ENCODE measurements around the gene GALNT11.

Gene GALNT11

GRCh38 chr7:152121432-152121831 lies 96.0 kb downstream of the GALNT11 start:
- DNase-seq = no peak

GRCh38 chr7:152122540-152122939 lies 97.1 kb downstream of the GALNT11 start:
- DNase-seq = no peak

- no peak for DNase-seq
Observed at GRCh38 chr7:152126741-152127140, 101.3 kb downstream of the GALNT11 start.

- DNase-seq = no peak
Observed at GRCh38 chr7:152127229-152127628, 101.8 kb downstream of the GALNT11 start.

- DNase-seq = no peak
Observed at GRCh38 chr7:152128252-152128651, 102.8 kb downstream of the GALNT11 start.

GRCh38 chr7:152128741-152129461 lies 103.4 kb downstream of the GALNT11 start:
- DNase-seq = no peak

- no peak for DNase-seq
Observed at GRCh38 chr7:152129682-152130081, 104.2 kb downstream of the GALNT11 start.

GRCh38 chr7:152130658-152131590 lies 105.5 kb downstream of the GALNT11 start:
- DNase-seq = no peak

- DNase-seq = no peak
Observed at GRCh38 chr7:152131981-152132494, 106.6 kb downstream of the GALNT11 start.

GRCh38 chr7:152132812-152133211 lies 107.3 kb downstream of the GALNT11 start:
- DNase-seq = no peak

- no peak for DNase-seq
Observed at GRCh38 chr7:152133804-152134203, 108.3 kb downstream of the GALNT11 start.

GRCh38 chr7:152136686-152137085 lies 111.2 kb downstream of the GALNT11 start:
- no peak for DNase-seq

- no peak for DNase-seq
Observed at GRCh38 chr7:152137476-152138025, 112.1 kb downstream of the GALNT11 start.

- no peak for DNase-seq
Observed at GRCh38 chr7:152140067-152140466, 114.6 kb downstream of the GALNT11 start.

- DNase-seq = no peak
Observed at GRCh38 chr7:152140560-152140959, 115.1 kb downstream of the GALNT11 start.

GRCh38 chr7:152142976-152143595 lies 117.6 kb downstream of the GALNT11 start:
- DNase-seq = peak; percentile 8

- DNase-seq = peak; percentile 29
Observed at GRCh38 chr7:152144557-152145245, 119.2 kb downstream of the GALNT11 start.

GRCh38 chr7:152145853-152146466 lies 120.5 kb downstream of the GALNT11 start:
- peak; percentile 35 for DNase-seq

- DNase-seq = no peak
Observed at GRCh38 chr7:152148706-152149105, 123.2 kb downstream of the GALNT11 start.

- no peak for DNase-seq
Observed at GRCh38 chr7:152149363-152149762, 123.9 kb downstream of the GALNT11 start.

- DNase-seq = no peak
Observed at GRCh38 chr7:152152267-152152666, 126.8 kb downstream of the GALNT11 start.
